Astrocyte of the spinal cord (primary cell): ENCODE results near the gene MGAT5B.
A peak's percentile ranks its signal among the peaks of the same experiment; 100 is the strongest.

Source experiments
- DNase-seq: peaks from one replicate; pipeline ENCODE4 v3.0.0; 2011; ENCODE audit warnings: low read depth, low spot score
- H3K4me3 ChIP-seq: 2 replicates; pipeline ENCODE4 v1.5.1; 2011; ENCODE audit warnings: low read depth, mild to moderate bottlenecking, low read length, moderate library complexity
- CTCF ChIP-seq: IDR thresholded peaks from 2 replicates; pipeline ENCODE4 v1.5.1; 2012; ENCODE audit warnings: low read depth, mild to moderate bottlenecking, low read length, inconsistent platforms
- in situ Hi-C: cut with HindIII; loops from 2 replicates; pipeline ENCODE4 v1.10.0; 2017; ENCODE audit warnings: low sequenced_read_pairs

MGAT5B gene

GRCh38 chr17:76953066-76953465 lies 84.9 kb downstream of the MGAT5B start:
- no peak for TF ChIP-seq CTCF
- in situ Hi-C loops, result no loop called here
- H3K4me3 ChIP-seq, result no peak overlapping the region
- DNase-seq, result no peak

DNA sequence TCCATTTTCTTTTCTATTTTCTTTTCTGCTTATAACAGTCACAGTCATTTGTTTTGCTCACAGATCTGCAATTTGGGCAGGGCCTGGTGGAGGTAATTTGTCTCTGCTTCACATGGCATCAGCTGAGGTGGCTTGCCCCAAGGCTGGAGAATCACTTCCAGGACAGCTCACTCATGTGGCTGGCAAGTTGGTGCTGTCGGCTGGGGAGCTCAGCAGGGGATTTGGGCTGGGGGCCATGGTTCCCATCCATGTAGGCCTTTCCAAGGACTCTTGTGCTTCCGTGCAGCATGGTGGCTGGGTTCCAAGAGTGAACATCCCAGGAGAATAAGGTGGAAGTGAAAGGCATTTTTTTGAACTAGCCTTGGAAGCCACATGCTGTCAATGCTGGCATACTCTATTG lies 85.7 kb downstream of the MGAT5B start:
- no peak for DNase-seq
- in situ Hi-C loops, result no loop called here
- H3K4me3 ChIP-seq, result no peak overlapping the region
- TF ChIP-seq CTCF, result no peak

DNA sequence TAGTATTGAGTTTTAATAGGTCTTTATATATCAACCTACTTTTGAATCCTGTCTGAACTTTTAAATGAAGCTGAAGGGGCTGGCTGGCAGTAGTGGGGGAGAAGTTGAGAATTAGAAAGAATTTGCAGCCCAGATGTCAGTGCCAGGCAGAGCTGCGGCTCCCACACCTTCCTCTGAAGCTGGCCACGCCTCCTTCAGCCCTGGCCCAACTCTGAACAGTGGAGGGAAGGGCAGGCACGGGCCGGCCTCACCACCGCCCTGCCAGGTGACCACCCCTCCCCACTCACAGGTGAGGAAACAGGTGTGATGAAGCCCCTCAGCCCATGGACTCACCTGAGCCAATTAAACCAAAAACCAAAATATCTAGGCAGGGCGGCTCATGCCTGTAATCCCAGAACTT lies 87.0 kb downstream of the MGAT5B start:
- no peak for DNase-seq
- in situ Hi-C loops, result no loop called here
- no peak for TF ChIP-seq CTCF
- H3K4me3 ChIP-seq, result no peak overlapping the region

- no peak for DNase-seq
- TF ChIP-seq CTCF, result no peak
- H3K4me3 ChIP-seq, result no peak overlapping the region
- in situ Hi-C loops, result no loop called here
Measured at GRCh38 chr17:76956846-76957540, 88.8 kb downstream of the MGAT5B start.

- in situ Hi-C loops, result no loop called here
- H3K4me3 ChIP-seq, result no peak overlapping the region
- peak; percentile 32 for DNase-seq
- TF ChIP-seq CTCF, result no peak
Measured at GRCh38 chr17:76957678-76958464, 89.7 kb downstream of the MGAT5B start.

GRCh38 chr17:76958974-76959373 lies 90.8 kb downstream of the MGAT5B start:
- in situ Hi-C loops, result no loop called here
- DNase-seq, result no peak
- no peak for TF ChIP-seq CTCF
- H3K4me3 ChIP-seq, result no peak overlapping the region
